HL-60 (cell line): ENCODE data around the gene CCDC197.

Experiments used
- DNase-seq, 2 experiments: peaks; one replicate each; pipeline ENCODE4 v3.0.0-alpha.2; 2010 to 2020; ENCODE audit warnings: low read depth in 1 of 2, low spot score in 1 of 2
- H3K27ac ChIP-seq: fragments of 250-450 bp; sonication (Bioruptor Pico); replicated peaks from 2 replicates; pipeline ENCODE4 v1.5.1; 2020; ENCODE audit warnings: mild to moderate bottlenecking, moderate library complexity
- H3K27me3 ChIP-seq: fragments of 250-450 bp; sonication (Bioruptor Pico); 2 replicates; pipeline ENCODE4 v1.5.1; 2021; ENCODE audit warnings: mild to moderate bottlenecking, moderate library complexity; ENCODE audit not compliant: insufficient read depth, poor library complexity, severe bottlenecking
- H3K4me3 ChIP-seq: replicated peaks from 2 replicates; pipeline ENCODE4 v1.5.1; 2011; ENCODE audit warnings: mild to moderate bottlenecking, control low read depth, low read length; ENCODE audit not compliant: insufficient read depth
- GABPA ChIP-seq: IDR thresholded peaks from 2 replicates; pipeline ENCODE4 v1.6.1; 2012; ENCODE audit warnings: low read depth
- POLR2AphosphoS5 ChIP-seq: IDR thresholded peaks from 2 replicates; pipeline ENCODE4 v1.6.1; 2012; ENCODE audit warnings: low read depth
- SPI1 ChIP-seq: IDR thresholded peaks from 2 replicates; pipeline ENCODE4 v1.6.1; 2012; ENCODE audit warnings: low read depth, mild to moderate bottlenecking, borderline replicate concordance
- TF ChIP-seq, protein P1 (sequence below): IDR thresholded peaks from one replicate; pipeline ENCODE4 v1.5.1; 2011; ENCODE audit warnings: low read length, control low read depth, inconsistent platforms; ENCODE audit not compliant: insufficient read depth
- TF ChIP-seq, protein P2 (sequence below): IDR thresholded peaks from 2 replicates; pipeline ENCODE4 v1.6.1; 2012; ENCODE audit warnings: low read depth; ENCODE audit not compliant: insufficient replicate concordance

CCDC197 gene

DNA sequence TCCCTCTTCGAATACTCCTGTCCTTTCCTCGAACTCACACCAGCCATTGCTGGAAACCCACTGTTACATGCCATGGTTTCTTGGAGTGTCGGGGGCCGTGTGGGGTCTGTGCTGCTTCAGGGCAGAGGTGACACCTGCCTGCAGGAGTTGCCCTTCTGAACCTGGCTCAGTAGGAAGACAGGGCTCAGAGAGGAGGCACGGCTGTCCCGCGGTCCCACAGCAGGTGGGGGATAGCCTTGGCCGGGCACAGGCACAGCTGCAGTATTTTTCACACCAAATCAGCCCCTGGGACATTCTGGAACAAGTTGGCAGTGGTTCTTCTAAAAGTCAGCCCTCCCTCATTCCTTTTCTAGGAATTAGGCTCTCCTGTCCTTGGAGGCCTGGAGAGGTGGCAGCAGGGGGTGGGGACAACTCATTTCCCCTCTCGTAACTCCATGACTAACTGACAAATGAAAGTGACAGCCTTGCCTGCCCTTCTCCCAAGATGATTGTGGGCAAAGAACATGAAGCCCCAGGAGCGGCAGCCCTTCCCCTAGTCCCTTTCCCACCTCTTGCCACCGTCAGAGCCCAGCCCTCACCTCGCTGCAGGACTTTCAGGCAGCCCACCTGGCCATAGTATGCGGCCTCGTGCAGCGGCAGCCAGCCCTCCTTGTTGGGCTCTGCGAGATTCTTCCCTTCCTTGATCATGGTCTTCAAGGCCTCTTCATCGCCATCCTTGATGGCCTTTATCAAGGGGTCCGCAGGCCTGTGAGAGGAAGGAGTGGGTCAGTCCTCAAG is 43.2 kb upstream of the CCDC197 start:
- Histone ChIP-seq H3K27me3 (no peaks in the 10 kb centered on the region), H3K27ac (peak overlapping the region; percentile 95), H3K4me3 (no peak overlapping the region; the same call in 1 of the 2 replicates)
- TF ChIP-seq POLR2AphosphoS5: no peak
- TF ChIP-seq, protein P1, sequence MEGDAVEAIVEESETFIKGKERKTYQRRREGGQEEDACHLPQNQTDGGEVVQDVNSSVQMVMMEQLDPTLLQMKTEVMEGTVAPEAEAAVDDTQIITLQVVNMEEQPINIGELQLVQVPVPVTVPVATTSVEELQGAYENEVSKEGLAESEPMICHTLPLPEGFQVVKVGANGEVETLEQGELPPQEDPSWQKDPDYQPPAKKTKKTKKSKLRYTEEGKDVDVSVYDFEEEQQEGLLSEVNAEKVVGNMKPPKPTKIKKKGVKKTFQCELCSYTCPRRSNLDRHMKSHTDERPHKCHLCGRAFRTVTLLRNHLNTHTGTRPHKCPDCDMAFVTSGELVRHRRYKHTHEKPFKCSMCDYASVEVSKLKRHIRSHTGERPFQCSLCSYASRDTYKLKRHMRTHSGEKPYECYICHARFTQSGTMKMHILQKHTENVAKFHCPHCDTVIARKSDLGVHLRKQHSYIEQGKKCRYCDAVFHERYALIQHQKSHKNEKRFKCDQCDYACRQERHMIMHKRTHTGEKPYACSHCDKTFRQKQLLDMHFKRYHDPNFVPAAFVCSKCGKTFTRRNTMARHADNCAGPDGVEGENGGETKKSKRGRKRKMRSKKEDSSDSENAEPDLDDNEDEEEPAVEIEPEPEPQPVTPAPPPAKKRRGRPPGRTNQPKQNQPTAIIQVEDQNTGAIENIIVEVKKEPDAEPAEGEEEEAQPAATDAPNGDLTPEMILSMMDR: no peak
- no peak for DNase-seq

DNA sequence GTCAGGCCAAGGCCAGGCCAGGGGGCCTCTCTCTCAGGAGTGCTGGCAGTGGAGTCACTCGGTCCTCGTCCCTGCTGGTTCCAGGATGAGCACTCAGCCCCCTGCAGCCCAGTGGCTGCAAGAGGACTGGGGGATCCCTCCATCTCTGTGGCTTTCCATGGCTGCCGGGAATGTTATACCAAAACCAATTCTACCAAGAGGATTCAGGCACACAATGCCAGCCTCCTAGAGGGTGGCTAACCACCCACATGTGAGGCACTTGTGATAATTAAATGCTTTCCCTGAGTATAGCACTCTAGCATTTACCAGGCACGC is 42.6 kb upstream of the CCDC197 start:
- H3K4me3 ChIP-seq: no peak overlapping the region
- peak overlapping the region; percentile 95 for H3K27ac ChIP-seq
- no peaks in the 10 kb centered on the region for H3K27me3 ChIP-seq
- TF ChIP-seq GABPA: no peak
- TF ChIP-seq, protein P1: no peak
- TF ChIP-seq, protein P2, sequence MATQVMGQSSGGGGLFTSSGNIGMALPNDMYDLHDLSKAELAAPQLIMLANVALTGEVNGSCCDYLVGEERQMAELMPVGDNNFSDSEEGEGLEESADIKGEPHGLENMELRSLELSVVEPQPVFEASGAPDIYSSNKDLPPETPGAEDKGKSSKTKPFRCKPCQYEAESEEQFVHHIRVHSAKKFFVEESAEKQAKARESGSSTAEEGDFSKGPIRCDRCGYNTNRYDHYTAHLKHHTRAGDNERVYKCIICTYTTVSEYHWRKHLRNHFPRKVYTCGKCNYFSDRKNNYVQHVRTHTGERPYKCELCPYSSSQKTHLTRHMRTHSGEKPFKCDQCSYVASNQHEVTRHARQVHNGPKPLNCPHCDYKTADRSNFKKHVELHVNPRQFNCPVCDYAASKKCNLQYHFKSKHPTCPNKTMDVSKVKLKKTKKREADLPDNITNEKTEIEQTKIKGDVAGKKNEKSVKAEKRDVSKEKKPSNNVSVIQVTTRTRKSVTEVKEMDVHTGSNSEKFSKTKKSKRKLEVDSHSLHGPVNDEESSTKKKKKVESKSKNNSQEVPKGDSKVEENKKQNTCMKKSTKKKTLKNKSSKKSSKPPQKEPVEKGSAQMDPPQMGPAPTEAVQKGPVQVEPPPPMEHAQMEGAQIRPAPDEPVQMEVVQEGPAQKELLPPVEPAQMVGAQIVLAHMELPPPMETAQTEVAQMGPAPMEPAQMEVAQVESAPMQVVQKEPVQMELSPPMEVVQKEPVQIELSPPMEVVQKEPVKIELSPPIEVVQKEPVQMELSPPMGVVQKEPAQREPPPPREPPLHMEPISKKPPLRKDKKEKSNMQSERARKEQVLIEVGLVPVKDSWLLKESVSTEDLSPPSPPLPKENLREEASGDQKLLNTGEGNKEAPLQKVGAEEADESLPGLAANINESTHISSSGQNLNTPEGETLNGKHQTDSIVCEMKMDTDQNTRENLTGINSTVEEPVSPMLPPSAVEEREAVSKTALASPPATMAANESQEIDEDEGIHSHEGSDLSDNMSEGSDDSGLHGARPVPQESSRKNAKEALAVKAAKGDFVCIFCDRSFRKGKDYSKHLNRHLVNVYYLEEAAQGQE: no peak
- DNase-seq: no peak

DNA sequence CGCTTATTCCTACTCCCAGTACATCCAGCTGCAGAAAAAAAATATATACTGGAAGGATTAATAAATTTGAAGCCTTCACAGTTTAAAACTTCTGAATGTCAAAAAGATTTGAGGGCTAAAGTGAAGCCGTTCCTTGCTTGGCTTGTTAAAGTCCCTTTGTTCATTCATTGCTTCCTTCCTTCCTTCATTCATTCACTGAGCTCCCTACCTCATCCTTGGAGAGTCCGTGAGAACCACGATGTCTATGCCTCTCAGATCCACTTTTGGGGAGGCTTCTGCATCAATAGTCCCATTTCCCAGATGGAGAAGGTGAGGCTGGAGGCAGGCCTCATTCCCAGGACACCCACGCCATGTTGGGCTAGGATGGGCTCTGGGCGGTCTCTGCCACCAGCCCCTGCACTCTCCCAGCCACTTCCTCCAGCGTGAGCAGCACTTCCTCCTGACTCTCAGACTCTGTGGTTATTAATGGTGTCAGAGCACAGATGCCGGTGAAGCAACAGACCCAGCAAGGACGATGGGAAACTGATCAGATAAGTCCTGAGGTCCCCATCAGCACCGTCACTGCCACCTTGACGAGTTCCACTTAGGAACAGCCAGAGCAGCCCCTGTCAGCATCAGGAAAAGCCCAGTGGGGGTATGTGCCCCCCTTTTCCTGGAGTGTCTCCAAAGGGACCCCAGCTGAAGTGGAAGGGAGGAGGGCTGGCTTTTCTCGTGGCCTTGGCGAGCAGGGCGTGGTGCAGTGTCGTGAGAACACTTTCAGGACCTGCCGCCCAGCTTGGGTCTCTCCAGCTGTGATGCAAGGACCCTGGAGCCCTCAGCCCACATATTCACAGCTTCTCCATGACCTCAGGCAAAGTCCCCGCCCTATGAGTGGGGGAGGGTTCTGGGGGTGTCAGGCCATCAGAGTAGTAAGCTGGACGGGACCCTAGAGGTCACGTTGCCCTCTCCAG is 41.9 kb upstream of the CCDC197 start:
- TF ChIP-seq, protein P1: no peak
- peak; percentile 59 for TF ChIP-seq GABPA
- TF ChIP-seq, protein P2: peak; percentile 46
- peak; percentile 99 for TF ChIP-seq SPI1
- peak; percentile 88 for TF ChIP-seq POLR2AphosphoS5
- DNase-seq: peak; percentile 95 to 96
- Histone ChIP-seq H3K4me3 (peak overlapping the region; percentile 22), H3K27ac (peak overlapping the region; percentile 95), H3K27me3 (no peaks in the 10 kb centered on the region)
